Natural killer cell treated with Interleukin-12 subunit alpha and Interleukin-12 subunit beta and Interleukin-15 and Interleukin-18, amount 100 ng/mL, for 72 hours (primary cell): Measurements from ENCODE around the gene FN1. TPM values are rescaled to one million over a fixed set of nuclear protein-coding genes. Genes with fewer than 3 reads are reported as not detected.
"Not testable (repeated sequence)": the region's sequence is repeated elsewhere in the genome, so short reads cannot be mapped to it uniquely, and the experiment has no call there.

Experiments
- ATAC-seq, 2 donors: fragments of 150-1000 bp; cut with Tn5 transposase in 1 of 2; sonication (Bioruptor Pico), chemical (Tn5 transposase) in 1 of 2; 2 replicates each; pipeline ENCODE4 v1.10.0; 2021
- DNase-seq: peaks from one replicate; pipeline ENCODE4 v3.0.0; 2022; ENCODE audit warnings: low spot score
- H3K27ac Mint-ChIP-seq, 2 donors: 1 replicate in 1 of 2; 2 replicates in 1 of 2; pipeline ENCODE4 v1.8.0; 2022; ENCODE audit warnings: mixed read lengths in 2 of 2, mild to moderate bottlenecking in 1 of 2, moderate library complexity in 1 of 2
- H3K27me3 Mint-ChIP-seq, 2 donors: 1 replicate in 1 of 2; 2 replicates in 1 of 2; pipeline ENCODE4 v1.8.0; 2022; ENCODE audit warnings: mixed read lengths in 2 of 2
- H3K36me3 Mint-ChIP-seq: one replicate; pipeline ENCODE4 v1.8.0; 2022; ENCODE audit warnings: mixed read lengths
- H3K4me1 Mint-ChIP-seq, 2 donors: 1 replicate in 1 of 2; 2 replicates in 1 of 2; pipeline ENCODE4 v1.8.0; 2022; ENCODE audit warnings: low read depth in 2 of 2, mixed read lengths in 2 of 2, mild to moderate bottlenecking in 1 of 2
- H3K4me3 Mint-ChIP-seq: one replicate; pipeline ENCODE4 v1.8.0; 2022; ENCODE audit warnings: mixed read lengths
- H3K9me3 Mint-ChIP-seq: 2 replicates; pipeline ENCODE4 v1.8.0; 2022; ENCODE audit warnings: mixed read lengths
- total RNA-seq, 2 donors: library from RNA; stranded (reverse); gene quantifications; one replicate each; pipeline ENCODE4 v1.2.3, GENCODE V29; 2022

The FN1 gene
- total RNA-seq, 2 donors from 2014 or later = 8.7 to 8.8 TPM

- Mint-ChIP-seq H3K27me3 (peaks cover 15 to 25% of the 10 kb centered on the region in 2 donors), H3K4me1 (no peaks in the 10 kb centered on the region), H3K36me3 (no peaks in the 10 kb centered on the region), H3K27ac (no peak overlapping the region), H3K4me3 (no peak overlapping the region), H3K9me3 (no peaks in the 10 kb centered on the region)
- ATAC-seq (no peak), DNase-seq (no peak)
Observed at GRCh38 chr2:215413484-215413777, 22.4 kb downstream of the FN1 start.

GRCh38 chr2:215411941-215412743 is 23.7 kb downstream of the FN1 start:
- Mint-ChIP-seq H3K36me3 (no peaks in the 10 kb centered on the region), H3K4me3 (no peak overlapping the region), H3K4me1 (no peaks in the 10 kb centered on the region), H3K27me3 (peaks cover 15 to 17% of the 10 kb centered on the region in 2 donors), H3K9me3 (no peaks in the 10 kb centered on the region), H3K27ac (no peak overlapping the region)
- ATAC-seq (no peak), DNase-seq (no peak)

- ATAC-seq = peak in 1 of 2 donors; percentile 53
- Mint-ChIP-seq H3K36me3 (no peaks in the 10 kb centered on the region), H3K9me3 (no peaks in the 10 kb centered on the region), H3K4me3 (peak overlapping the region; percentile 23), H3K27ac (no peak overlapping the region), H3K4me1 (no peaks in the 10 kb centered on the region), H3K27me3 (peaks cover 16 to 17% of the 10 kb centered on the region in 2 donors)
- DNase-seq = no peak
Observed at GRCh38 chr2:215410932-215411285, 25.0 kb downstream of the FN1 start.

DNA sequence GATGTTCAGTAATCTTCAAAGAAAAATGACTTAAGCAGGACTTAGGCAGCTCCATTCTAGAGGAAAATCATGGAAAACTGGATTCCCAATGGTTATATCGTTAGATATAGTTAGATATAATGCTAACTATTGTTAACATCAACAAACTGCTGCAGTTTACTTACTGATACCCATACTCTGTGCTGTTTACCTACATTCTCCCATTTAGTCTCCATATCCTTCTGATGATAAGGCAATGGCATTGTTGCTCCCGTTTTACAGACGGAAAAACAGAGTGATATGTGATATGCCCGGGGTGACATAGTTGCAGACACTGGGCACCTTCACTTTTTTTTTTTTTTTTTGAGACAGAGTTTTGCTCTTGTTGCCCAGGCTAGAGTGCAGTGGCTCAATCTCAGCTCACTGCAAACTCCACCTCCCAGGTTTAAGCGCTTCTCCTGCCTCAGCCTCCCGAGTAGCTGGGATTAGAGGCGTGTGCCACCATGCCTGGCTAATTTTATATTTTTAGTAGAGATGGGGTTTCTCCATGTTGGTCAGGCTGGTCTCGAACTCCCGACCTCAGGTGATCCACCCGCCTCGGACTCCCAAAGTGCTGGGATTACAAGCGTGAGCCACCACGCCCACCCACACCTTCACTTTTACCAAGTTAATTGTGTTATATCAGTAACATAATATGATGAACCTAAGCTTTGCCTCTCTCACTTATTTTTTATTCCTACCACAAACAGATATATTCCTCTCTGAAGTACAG is 25.5 kb downstream of the FN1 start:
- Mint-ChIP-seq H3K27me3 (peaks cover 16 to 17% of the 10 kb centered on the region in 2 donors), H3K4me3 (peak overlapping the region; percentile 23)
- not testable (repeated sequence) for H3K27ac Mint-ChIP-seq, ATAC-seq, H3K36me3 Mint-ChIP-seq, H3K4me1 Mint-ChIP-seq, DNase-seq, H3K9me3 Mint-ChIP-seq

DNA sequence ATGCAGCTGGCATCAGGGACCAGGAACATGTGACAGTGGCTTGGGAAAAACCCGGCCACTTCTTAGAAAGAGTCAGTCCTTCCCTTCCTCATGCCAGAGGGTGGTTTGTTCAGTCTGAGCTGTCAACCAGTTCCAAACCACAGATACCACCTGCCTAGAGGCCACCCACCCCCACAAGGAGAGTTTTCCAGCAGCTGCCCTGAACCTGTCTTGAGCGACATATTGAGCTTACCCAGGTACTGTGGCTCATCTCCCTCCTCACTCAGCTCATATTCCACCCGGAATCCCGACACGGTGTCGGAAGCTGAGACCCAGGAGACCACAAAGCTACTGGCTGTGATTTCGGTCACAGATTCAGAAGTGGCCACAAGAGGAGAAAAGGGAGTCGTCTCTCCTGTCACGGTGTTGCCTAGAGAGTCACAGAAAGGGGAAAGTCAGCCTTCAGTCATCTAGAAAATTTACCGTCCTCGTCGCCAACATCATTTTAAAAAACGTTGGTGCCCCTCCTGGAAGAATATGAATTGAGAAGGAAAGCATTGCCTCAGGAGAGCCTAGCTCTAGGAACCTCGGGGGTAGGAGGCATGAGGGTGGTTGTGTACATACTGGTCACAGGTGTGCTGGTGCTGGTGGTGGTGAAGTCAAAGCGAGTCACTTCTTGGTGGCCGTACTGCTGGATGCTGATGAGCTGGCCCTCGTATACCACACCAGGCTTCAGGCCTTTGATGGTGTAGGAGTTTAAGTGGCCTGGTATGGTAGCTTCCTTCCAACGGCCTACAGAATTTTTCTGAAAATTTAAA is 26.3 kb downstream of the FN1 start:
- Mint-ChIP-seq H3K27ac (no peak overlapping the region), H3K4me1 (no peaks in the 10 kb centered on the region), H3K9me3 (no peaks in the 10 kb centered on the region), H3K36me3 (no peaks in the 10 kb centered on the region), H3K27me3 (peaks cover 16% of the 10 kb centered on the region in 2 donors), H3K4me3 (no peak overlapping the region)
- peak; percentile 57 to 71 for ATAC-seq
- no peak for DNase-seq

DNA sequence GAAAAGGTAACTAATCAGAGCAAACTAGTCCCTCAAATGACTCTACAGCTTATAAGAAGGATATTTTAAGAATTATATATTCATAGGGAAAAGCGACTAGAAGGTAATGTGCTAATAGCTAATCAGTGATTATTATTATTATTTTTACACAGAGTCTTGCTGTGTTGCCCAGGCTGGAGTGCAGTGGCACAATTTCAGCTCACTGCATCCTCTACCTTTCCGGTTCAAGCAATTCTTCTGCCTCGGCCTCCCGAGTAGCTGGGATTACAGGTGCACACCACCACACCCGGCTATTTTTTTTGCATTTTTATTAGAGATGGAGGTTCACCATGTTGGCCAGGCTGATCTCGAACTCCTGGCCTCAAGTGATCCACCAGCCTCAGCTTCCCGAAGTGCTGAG is 27.4 kb downstream of the FN1 start:
- H3K9me3 Mint-ChIP-seq, DNase-seq, ATAC-seq, H3K4me1 Mint-ChIP-seq, H3K36me3 Mint-ChIP-seq, H3K4me3 Mint-ChIP-seq, H3K27ac Mint-ChIP-seq: not testable (repeated sequence)
- peaks cover 11 to 12% of the 10 kb centered on the region in 2 donors for H3K27me3 Mint-ChIP-seq

- no peak for ATAC-seq
- H3K9me3 Mint-ChIP-seq = no peaks in the 10 kb centered on the region
- H3K36me3 Mint-ChIP-seq = no peaks in the 10 kb centered on the region
- DNase-seq = no peak
- no peaks in the 10 kb centered on the region for H3K4me1 Mint-ChIP-seq
- peaks cover 4 to 8% of the 10 kb centered on the region in 2 donors for H3K27me3 Mint-ChIP-seq
- no peak overlapping the region for H3K4me3 Mint-ChIP-seq
- no peak overlapping the region for H3K27ac Mint-ChIP-seq
Observed at GRCh38 chr2:215407590-215408264, 28.1 kb downstream of the FN1 start.

DNA sequence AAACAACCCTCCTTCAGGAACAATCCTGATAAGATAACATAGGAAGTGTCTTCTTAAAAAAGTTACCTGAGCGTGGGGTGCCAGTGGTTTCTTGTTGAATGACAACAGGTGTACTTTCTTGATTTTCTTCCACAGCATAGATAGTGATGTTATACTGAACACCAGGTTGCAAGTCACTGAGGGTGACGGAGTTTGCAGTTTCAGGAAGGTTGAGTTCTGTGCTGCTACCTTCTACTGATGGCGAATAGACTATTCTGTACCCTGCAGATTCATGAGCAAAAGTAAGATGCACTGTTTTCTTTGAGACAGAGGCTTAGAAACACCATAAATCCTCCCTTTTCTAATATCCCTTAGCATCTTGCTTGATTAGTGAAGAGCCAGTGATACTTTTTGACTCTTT is 28.8 kb downstream of the FN1 start:
- H3K27ac Mint-ChIP-seq = no peak overlapping the region
- no peaks in the 10 kb centered on the region for H3K36me3 Mint-ChIP-seq
- no peaks in the 10 kb centered on the region for H3K4me1 Mint-ChIP-seq
- ATAC-seq (no peak), DNase-seq (no peak)
- H3K4me3 Mint-ChIP-seq = no peak overlapping the region
- H3K9me3 Mint-ChIP-seq = no peaks in the 10 kb centered on the region
- peaks cover 0 to 7% of the 10 kb centered on the region in 2 donors for H3K27me3 Mint-ChIP-seq

DNA sequence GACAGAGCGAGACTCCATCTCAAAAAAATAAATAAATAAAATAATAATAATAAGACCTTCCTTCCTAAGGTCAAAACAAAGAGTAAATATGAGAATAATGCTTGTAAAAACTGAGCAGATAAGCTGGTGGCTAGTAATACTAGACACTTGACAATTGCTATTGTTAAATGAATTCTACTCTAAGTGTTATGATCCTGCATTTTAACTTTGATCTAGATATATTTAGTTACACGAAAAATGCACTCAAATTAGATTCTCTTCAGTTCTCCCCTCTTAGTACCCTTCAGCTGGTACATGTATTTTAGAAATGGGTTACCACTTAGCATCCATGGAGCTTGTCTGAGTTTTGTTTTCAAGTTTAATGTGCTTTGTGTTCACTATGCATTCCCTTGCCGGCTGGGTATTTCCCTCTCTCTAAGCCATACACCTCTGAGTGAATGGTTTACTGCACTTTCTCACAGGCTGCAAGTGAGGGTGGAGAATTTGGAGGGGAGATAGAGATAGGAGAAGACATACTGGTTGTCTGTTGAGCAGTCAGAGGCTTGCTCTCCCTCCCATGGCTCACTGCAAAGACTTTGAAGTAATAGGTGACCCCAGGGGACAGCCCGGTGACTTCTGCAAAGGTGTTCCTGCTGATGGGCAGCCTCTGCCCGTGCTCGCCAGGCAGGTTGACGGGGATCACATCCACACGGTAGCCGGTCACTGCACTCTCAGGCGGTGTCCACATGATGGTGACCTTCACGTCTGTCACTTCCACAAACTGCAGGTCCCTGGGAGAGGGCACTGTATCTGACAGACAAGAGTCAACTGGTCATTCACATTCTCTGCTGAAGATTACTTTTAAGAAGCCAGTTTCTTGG is 29.9 kb downstream of the FN1 start:
- no peak for DNase-seq
- no peak overlapping the region for H3K27ac Mint-ChIP-seq
- no peak for ATAC-seq
- no peaks in the 10 kb centered on the region for H3K36me3 Mint-ChIP-seq
- H3K4me1 Mint-ChIP-seq = no peaks in the 10 kb centered on the region
- H3K27me3 Mint-ChIP-seq = peaks cover 0 to 7% of the 10 kb centered on the region in 2 donors
- no peak overlapping the region for H3K4me3 Mint-ChIP-seq
- H3K9me3 Mint-ChIP-seq = no peaks in the 10 kb centered on the region

DNA sequence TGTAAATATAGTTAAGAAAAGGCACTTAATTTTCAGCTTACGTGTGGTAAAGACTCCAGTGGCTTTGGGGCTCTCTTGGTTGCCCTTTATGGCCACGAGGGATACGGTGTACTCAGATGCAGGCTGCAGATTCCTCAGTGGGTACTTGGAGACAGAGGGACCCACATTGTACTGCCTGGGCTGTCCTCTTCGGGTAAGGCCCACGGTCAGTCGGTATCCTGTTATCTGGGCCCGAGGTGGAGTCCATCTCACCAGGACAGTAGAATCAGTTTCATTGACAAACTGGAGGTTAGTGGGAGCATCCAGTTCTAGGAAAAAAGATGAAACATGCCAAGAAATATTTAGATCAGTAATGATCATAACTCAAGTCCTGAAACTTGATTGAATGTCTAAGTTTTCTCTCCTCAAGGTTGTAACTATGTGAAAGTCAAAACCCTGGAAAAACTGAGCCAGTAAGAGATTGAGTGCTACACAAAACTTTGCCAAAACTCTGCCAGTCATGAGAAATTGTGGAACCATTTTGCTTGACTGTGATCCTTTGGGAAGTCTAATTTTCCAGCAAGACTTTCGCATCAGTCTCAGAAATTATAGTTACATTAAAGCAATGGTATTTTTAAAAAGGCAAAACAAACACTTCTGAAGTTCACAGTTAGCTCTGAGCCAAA is 31.4 kb downstream of the FN1 start:
- Mint-ChIP-seq H3K27me3 (peaks cover 1 to 7% of the 10 kb centered on the region in 2 donors), H3K36me3 (no peaks in the 10 kb centered on the region), H3K9me3 (no peaks in the 10 kb centered on the region), H3K4me3 (no peak overlapping the region), H3K4me1 (no peaks in the 10 kb centered on the region), H3K27ac (no peak overlapping the region)
- DNase-seq (no peak), ATAC-seq (no peak)

- H3K4me1 Mint-ChIP-seq = no peaks in the 10 kb centered on the region
- H3K9me3 Mint-ChIP-seq = no peaks in the 10 kb centered on the region
- no peak for DNase-seq
- no peaks in the 10 kb centered on the region for H3K36me3 Mint-ChIP-seq
- H3K4me3 Mint-ChIP-seq = no peak overlapping the region
- ATAC-seq = no peak
- peaks cover 7 to 9% of the 10 kb centered on the region in 2 donors for H3K27me3 Mint-ChIP-seq
- H3K27ac Mint-ChIP-seq = no peak overlapping the region
Observed at GRCh38 chr2:215403441-215404347, 32.2 kb downstream of the FN1 start.

- peaks cover 0 to 15% of the 10 kb centered on the region in 2 donors for H3K27me3 Mint-ChIP-seq
- DNase-seq = no peak
- ATAC-seq = no peak
- no peaks in the 10 kb centered on the region for H3K9me3 Mint-ChIP-seq
- H3K4me3 Mint-ChIP-seq = no peak overlapping the region
- no peak overlapping the region for H3K27ac Mint-ChIP-seq
- no peaks in the 10 kb centered on the region for H3K4me1 Mint-ChIP-seq
- H3K36me3 Mint-ChIP-seq = no peaks in the 10 kb centered on the region
Observed at GRCh38 chr2:215401896-215402379, 33.9 kb downstream of the FN1 start.
